ENCODE measurements around the gene MAGEA9B.
"Not testable (repeated sequence)": the region's sequence is repeated elsewhere in the genome, so short reads cannot be mapped to it uniquely, and the experiment has no call there.

GRCh38 chrX:149585631-149586030 is 1.6 kb downstream of the MAGEA9B start:
- not testable (repeated sequence) for TF ChIP-seq CTCF (IDR thresholded peaks at IDR 0.05; ENCODE audit: borderline replicate concordance, extremely low read depth, low read length, poor library complexity, severe bottlenecking); EZH2 (IDR thresholded peaks at IDR 0.05; ENCODE audit: borderline replicate concordance, low read depth, low read length, severe bottlenecking)
